Naive thymus-derived CD4-positive, alpha-beta T cell (primary cell): Measurements from ENCODE around the gene TPPP. TPM values are rescaled to one million over a fixed set of nuclear protein-coding genes. Genes with fewer than 3 reads are reported as not detected.

ENCODE experiments used
- ATAC-seq: fragments of 150-1000 bp; cut with Tn5 transposase; 2 replicates; pipeline ENCODE4 v1.10.0; 2021; ENCODE audit warnings: mild to moderate bottlenecking, moderate library complexity
- CTCF ChIA-PET: fragments of 350-600 bp; sonication (Branson Sonifier 250); formaldehyde crosslinking; loops from one replicate; lab custom pipeline; 2021; ENCODE audit warnings: antibody characterized with exemption; lab: Charles Lee
- POLR2A ChIA-PET: fragments of 350-600 bp; sonication (Branson Sonifier 250); formaldehyde crosslinking; loops from one replicate; lab custom pipeline; 2021; ENCODE audit warnings: antibody characterized with exemption, inconsistent platforms; lab: Charles Lee
- DNase-seq, 9 donors: peaks; one replicate each; pipeline versions ENCODE4 v3.0.0 to v3.0.0-alpha.2; 2020 to 2022; ENCODE audit warnings: mixed read lengths in 1 of 9
- H3K27ac ChIP-seq: one replicate; pipeline ENCODE4 v1.7.0; 2013; ENCODE audit warnings: mild to moderate bottlenecking, low read depth, low read length, moderate library complexity
- H3K27me3 ChIP-seq, 2 donors: one replicate each; pipeline ENCODE4 v1.7.0; 2013; ENCODE audit warnings: low read length in 2 of 2, mild to moderate bottlenecking in 2 of 2, moderate library complexity in 2 of 2; ENCODE audit not compliant: control insufficient read depth in 2 of 2, insufficient read depth in 2 of 2
- H3K36me3 ChIP-seq, 3 experiments: 1 replicate in 2 of 3; 2 replicates in 1 of 3; pipeline ENCODE4 v1.7.0; 2013; ENCODE audit warnings: low read length in 3 of 3, mild to moderate bottlenecking in 3 of 3, moderate library complexity in 1 of 3; ENCODE audit not compliant: insufficient read depth in 3 of 3, control insufficient read depth in 2 of 3
- H3K4me1 ChIP-seq, 2 donors: one replicate each; pipeline ENCODE4 v1.7.0; 2013; ENCODE audit warnings: low read length in 2 of 2, mild to moderate bottlenecking in 2 of 2, moderate library complexity in 1 of 2; ENCODE audit not compliant: control insufficient read depth in 2 of 2, insufficient read depth in 2 of 2
- H3K4me3 ChIP-seq: 2 replicates; pipeline ENCODE4 v1.7.0; 2013; ENCODE audit warnings: mild to moderate bottlenecking, low read length
- H3K9me3 ChIP-seq, 3 experiments: 1 replicate in 2 of 3; 2 replicates in 1 of 3; pipeline ENCODE4 v1.7.0; 2013; ENCODE audit warnings: low read length in 3 of 3; ENCODE audit not compliant: control insufficient read depth in 2 of 3
- H3K27ac Mint-ChIP-seq, 9 donors: one replicate each; pipeline ENCODE4 v1.8.0; 2020 to 2022; ENCODE audit warnings: mixed read lengths in 9 of 9, mild to moderate bottlenecking in 8 of 9, moderate library complexity in 5 of 9, inconsistent platforms in 2 of 9
- H3K27me3 Mint-ChIP-seq, 5 donors: one replicate each; pipeline ENCODE4 v1.8.0; 2021 to 2022; ENCODE audit warnings: mixed read lengths in 5 of 5, mild to moderate bottlenecking in 1 of 5
- H3K36me3 Mint-ChIP-seq, 5 donors: one replicate each; pipeline ENCODE4 v1.8.0; 2020 to 2022; ENCODE audit warnings: mixed read lengths in 5 of 5, mild to moderate bottlenecking in 3 of 5, inconsistent platforms in 1 of 5
- H3K4me1 Mint-ChIP-seq, 7 donors: one replicate each; pipeline ENCODE4 v1.8.0; 2020 to 2022; ENCODE audit warnings: mixed read lengths in 7 of 7, mild to moderate bottlenecking in 3 of 7, inconsistent platforms in 1 of 7
- H3K4me3 Mint-ChIP-seq, 10 donors: one replicate each; pipeline ENCODE4 v1.8.0; 2020 to 2022; ENCODE audit warnings: mild to moderate bottlenecking in 10 of 10, mixed read lengths in 10 of 10, moderate library complexity in 6 of 10, inconsistent platforms in 2 of 10
- H3K9me3 Mint-ChIP-seq, 11 donors: one replicate each; pipeline ENCODE4 v1.8.0; 2020 to 2022; ENCODE audit warnings: mixed read lengths in 11 of 11, mild to moderate bottlenecking in 4 of 11, inconsistent platforms in 1 of 11, moderate library complexity in 1 of 11
- intact Hi-C, 2 donors: fragments of 100-400 bp; cut with micrococcal nuclease; formaldehyde crosslinking; loops; one replicate each; pipeline ENCODE4 v1.15.1; 2023
- polyA plus RNA-seq, 2 donors: library from polyadenylated mRNA; unstranded; fragments of 300-500 nt; fragmentation: Illumina TruSeq; gene quantifications; one replicate each; pipeline ENCODE4 v1.2.3, GENCODE V29; 2021
- total RNA-seq, 6 experiments: library from RNA in 5 of 6; stranded (reverse) in 5 of 6; gene quantifications; 1 replicate in 5 of 6; 2 replicates in 1 of 6; pipeline ENCODE4 v1.2.3 and lab custom pipeline; 2021 to 2026

The TPPP gene
- total and polyA plus RNA-seq, 7 experiments from 2014 or later: 0.02 to 3.4 (median 0.14) TPM

GRCh38 chr5:619444-619843 lies 73.7 kb downstream of the TPPP start:
- Histone ChIP-seq H3K27ac (no peak overlapping the region), H3K27me3 (no peaks in the 10 kb centered on the region), H3K9me3 (no peaks in the 10 kb centered on the region), H3K4me3 (no peak overlapping the region), H3K36me3 (peaks cover 0 to 50% (median 12%) of the 10 kb centered on the region in 3 experiments), H3K4me1 (no peaks in the 10 kb centered on the region)
- Mint-ChIP-seq H3K4me1 (peaks cover 13 to 24% (median 19%) of the 10 kb centered on the region in 7 donors), H3K27me3 (no peaks in the 10 kb centered on the region), H3K9me3 (no peaks in the 10 kb centered on the region), H3K27ac (no peak overlapping the region), H3K36me3 (peaks cover 0 to 29% (median 14%) of the 10 kb centered on the region in 5 donors), H3K4me3 (no peak overlapping the region)
- CTCF ChIA-PET: no interaction called here
- POLR2A ChIA-PET: no interaction called here
- DNase-seq: peak in 1 of 9 donors; percentile 6
- intact Hi-C loops: loop anchor here (10.0 kb wide), 3 partner anchors 485 to 1185 kb away; partner anchors contain the start of gene NDUFS6 (in 1 of the 2)
- no peak for ATAC-seq

GRCh38 chr5:618450-618849 lies 74.7 kb downstream of the TPPP start:
- Histone ChIP-seq H3K9me3 (no peaks in the 10 kb centered on the region), H3K4me1 (no peaks in the 10 kb centered on the region), H3K36me3 (peaks cover 0 to 44% (median 12%) of the 10 kb centered on the region in 3 experiments), H3K4me3 (no peak overlapping the region), H3K27ac (no peak overlapping the region), H3K27me3 (no peaks in the 10 kb centered on the region)
- DNase-seq: no peak
- no peak for ATAC-seq
- Mint-ChIP-seq H3K27ac (no peak overlapping the region), H3K4me3 (no peak overlapping the region), H3K27me3 (no peaks in the 10 kb centered on the region), H3K36me3 (peaks cover 0 to 25% (median 14%) of the 10 kb centered on the region in 5 donors), H3K4me1 (peaks cover 16 to 32% (median 25%) of the 10 kb centered on the region in 7 donors), H3K9me3 (no peaks in the 10 kb centered on the region)
- intact Hi-C loops: loop anchor here (10.0 kb wide), 3 partner anchors 486 to 1186 kb away; partner anchors contain the start of gene NDUFS6 (in 1 of the 2)
- CTCF ChIA-PET: no interaction called here
- POLR2A ChIA-PET: no interaction called here

GRCh38 chr5:617896-618295 lies 75.3 kb downstream of the TPPP start:
- Histone ChIP-seq H3K27me3 (no peaks in the 10 kb centered on the region), H3K36me3 (peaks cover 0 to 39% (median 12%) of the 10 kb centered on the region in 3 experiments), H3K27ac (no peak overlapping the region), H3K4me1 (peaks cover 0 to 3% of the 10 kb centered on the region in 2 donors), H3K4me3 (no peak overlapping the region), H3K9me3 (no peaks in the 10 kb centered on the region)
- Mint-ChIP-seq H3K4me3 (no peak overlapping the region), H3K36me3 (peaks cover 0 to 27% (median 14%) of the 10 kb centered on the region in 5 donors), H3K27ac (no peak overlapping the region), H3K27me3 (no peaks in the 10 kb centered on the region), H3K4me1 (peaks cover 20 to 37% (median 29%) of the 10 kb centered on the region in 7 donors), H3K9me3 (peaks cover 0 to 2% (median 0%) of the 10 kb centered on the region in 11 donors)
- ChIA-PET CTCF (no interaction called here), POLR2A (no interaction called here)
- DNase-seq (no peak), ATAC-seq (no peak)
- intact Hi-C loops: loop anchor here (10.0 kb wide), 3 partner anchors 487 to 1187 kb away; partner anchors contain the start of gene NDUFS6 (in 1 of the 2)

GRCh38 chr5:616484-617039 lies 76.6 kb downstream of the TPPP start:
- Mint-ChIP-seq H3K4me3 (peak overlapping the region in 1 of 10 donors; percentile 52), H3K9me3 (peaks cover 0 to 3% (median 0%) of the 10 kb centered on the region in 11 donors), H3K36me3 (peaks cover 0 to 24% (median 14%) of the 10 kb centered on the region in 5 donors), H3K27ac (peak overlapping the region in 2 of 9 donors; percentile 51 to 67), H3K4me1 (peaks cover 23 to 40% (median 32%) of the 10 kb centered on the region in 7 donors), H3K27me3 (no peaks in the 10 kb centered on the region)
- H3K27me3 ChIP-seq: no peaks in the 10 kb centered on the region
- no peaks in the 10 kb centered on the region for H3K9me3 ChIP-seq
- ATAC-seq (no peak), DNase-seq (no peak)
- no peak overlapping the region for H3K4me3 ChIP-seq
- H3K4me1 ChIP-seq: peaks cover 1 to 5% of the 10 kb centered on the region in 2 donors
- peaks cover 0 to 28% (median 12%) of the 10 kb centered on the region in 3 experiments for H3K36me3 ChIP-seq
- no peak overlapping the region for H3K27ac ChIP-seq
- ChIA-PET POLR2A (no interaction called here), CTCF (no interaction called here)
- intact Hi-C loops: loop anchor here (10.0 kb wide), 3 partner anchors 488 to 1188 kb away; partner anchors contain the start of gene NDUFS6 (in 1 of the 2)

GRCh38 chr5:612498-613424 lies 80.4 kb downstream of the TPPP start:
- Mint-ChIP-seq H3K27me3 (peaks cover 0 to 5% (median under 1%) of the 10 kb centered on the region in 5 donors), H3K27ac (peak overlapping the region; percentile 76 to 96 (median 84)), H3K4me3 (peak overlapping the region; percentile 84 to 99 (median 95)), H3K4me1 (peaks cover 32 to 55% (median 48%) of the 10 kb centered on the region in 7 donors), H3K36me3 (peaks cover 0 to 12% (median 9%) of the 10 kb centered on the region in 5 donors), H3K9me3 (peaks cover 0 to 3% (median 0%) of the 10 kb centered on the region in 11 donors)
- H3K27ac ChIP-seq: peak overlapping the region; percentile 56
- H3K4me1 ChIP-seq: peaks cover 5 to 7% of the 10 kb centered on the region in 2 donors
- POLR2A ChIA-PET: interaction anchor here (0.8 to 2.4 kb wide), 3 partner anchors 10 to 280 kb away, joined by 4 to 6 read pairs (median 5); partner anchors contain the start of genes BRD9 and TRIP13
- H3K9me3 ChIP-seq: no peaks in the 10 kb centered on the region
- intact Hi-C loops: loop anchor here (1.0 to 10.0 kb wide), 10 partner anchors 68 to 1192 kb away; partner anchors contain the start of genes BRD9 (in 1 of the 2), NDUFS6 (in 1 of the 2), PDCD6 (in 1 of the 2) and TRIP13 (in 1 of the 2)
- H3K4me3 ChIP-seq: peak overlapping the region; percentile 59
- H3K27me3 ChIP-seq: no peaks in the 10 kb centered on the region
- DNase-seq: no peak
- peak; percentile 3 for ATAC-seq
- CTCF ChIA-PET: no interaction called here
- H3K36me3 ChIP-seq: no peaks in the 10 kb centered on the region
